NCI-H146 treated with DMSO at 0.1 percent for 48 hours (cell line): ENCODE measurements around the gene EPB41L5.

Experiments used
- DNase-seq: peaks from one replicate; lab custom pipeline; 2025; ENCODE audit not compliant: unreplicated experiment; lab: John Stamatoyannopoulos, UW

The EPB41L5 gene

GRCh38 chr2:120224256-120224655, 211.4 kb downstream of the EPB41L5 start:
- no peak for DNase-seq

DNA sequence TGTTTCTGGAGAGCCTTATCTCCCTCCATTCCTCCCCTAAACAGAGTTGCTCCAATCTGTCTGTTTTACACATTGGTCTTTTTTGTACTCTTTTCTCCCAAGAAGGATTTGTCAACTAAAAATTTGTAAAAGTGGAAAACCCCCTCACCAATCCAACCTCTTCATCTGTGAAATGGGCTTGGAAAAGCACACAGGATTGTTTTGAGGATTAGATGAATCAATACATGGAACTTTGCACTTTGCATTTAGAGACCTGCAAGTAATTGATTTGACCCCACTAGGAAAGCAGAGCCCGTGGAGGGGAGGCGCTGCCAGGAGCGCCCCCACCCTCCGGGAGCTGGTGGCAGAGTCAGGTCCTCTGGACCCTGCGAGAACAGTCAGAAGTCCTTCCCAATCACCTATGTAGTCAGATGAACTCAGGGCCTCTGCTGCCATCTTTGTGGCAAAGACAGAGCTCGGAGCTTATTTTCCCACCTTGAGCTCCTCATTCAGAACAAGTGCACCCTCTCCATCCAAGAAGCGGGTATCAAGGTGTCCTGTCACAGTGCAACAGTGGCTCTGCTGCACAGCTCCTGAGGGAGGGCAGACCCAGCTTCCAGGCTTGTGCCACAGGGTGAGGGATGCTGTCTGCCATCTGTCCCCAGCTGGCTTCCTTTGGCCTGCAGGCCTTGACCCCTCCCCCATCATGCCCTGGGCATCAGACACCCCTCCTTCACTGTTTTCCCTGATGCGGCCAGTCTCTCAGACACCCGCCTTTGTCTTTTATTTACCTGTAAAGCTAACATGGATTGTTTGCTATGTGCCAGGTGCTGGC, 212.1 kb downstream of the EPB41L5 start:
- DNase-seq: peak; percentile 60

DNA sequence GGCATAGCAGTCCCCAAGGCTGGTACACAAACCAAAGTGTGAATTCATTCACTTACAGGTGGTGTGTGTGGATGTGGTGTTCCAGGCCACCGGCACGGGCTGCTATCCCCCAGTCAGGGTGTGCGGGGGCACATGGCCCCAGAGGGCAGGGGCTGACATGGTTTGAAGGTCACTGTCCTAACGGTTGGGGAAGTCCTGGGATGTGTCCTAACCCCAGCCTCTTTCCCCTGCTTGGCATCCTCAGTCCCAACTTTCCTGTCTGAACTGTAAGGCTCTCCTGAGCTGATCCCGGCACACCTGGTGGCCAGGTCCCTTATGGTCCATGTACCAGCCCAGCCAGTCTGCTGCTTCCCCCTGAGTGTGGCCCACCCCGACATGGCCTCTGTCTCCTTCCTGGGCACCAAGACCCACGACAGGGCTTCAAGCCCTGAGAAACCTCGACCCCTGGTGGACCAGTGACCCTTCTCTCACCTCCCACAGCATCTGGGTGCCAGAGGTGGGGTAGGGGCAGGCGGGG, 212.7 kb downstream of the EPB41L5 start:
- no peak for DNase-seq

GRCh38 chr2:120226316-120226715, 213.4 kb downstream of the EPB41L5 start:
- no peak for DNase-seq

GRCh38 chr2:120227111-120227991, 214.5 kb downstream of the EPB41L5 start:
- DNase-seq: no peak

DNA sequence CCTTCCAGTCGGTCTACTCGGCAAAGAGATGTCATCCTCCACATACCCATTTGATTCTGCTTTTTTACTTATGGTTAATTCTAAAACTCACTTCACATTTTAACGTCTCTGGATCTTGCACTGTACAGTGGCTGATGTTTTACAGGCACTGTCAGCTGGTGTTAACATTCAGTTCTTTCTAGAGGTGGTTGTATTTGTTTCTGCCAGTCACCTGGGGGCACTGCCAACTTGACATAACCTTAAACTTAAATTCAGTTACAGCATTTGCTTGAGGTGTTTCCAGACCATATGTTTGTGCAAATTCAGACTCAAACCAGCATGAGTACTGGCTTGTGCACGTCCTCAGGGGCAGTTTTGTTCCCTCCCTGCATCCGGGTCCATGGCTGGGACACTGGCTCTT, 215.6 kb downstream of the EPB41L5 start:
- DNase-seq: no peak
